GM18873 (cell line): ENCODE data around the gene GAL3ST3.

Experiments used
- ATAC-seq: cut with Tn5 transposase; IDR thresholded peaks from one replicate; pipeline ENCODE4 v1.9.1; 2021; ENCODE audit warnings: mild to moderate bottlenecking, moderate library complexity, moderate number of reproducible peaks; ENCODE audit not compliant: unreplicated experiment, low FRiP score

GAL3ST3 gene

DNA sequence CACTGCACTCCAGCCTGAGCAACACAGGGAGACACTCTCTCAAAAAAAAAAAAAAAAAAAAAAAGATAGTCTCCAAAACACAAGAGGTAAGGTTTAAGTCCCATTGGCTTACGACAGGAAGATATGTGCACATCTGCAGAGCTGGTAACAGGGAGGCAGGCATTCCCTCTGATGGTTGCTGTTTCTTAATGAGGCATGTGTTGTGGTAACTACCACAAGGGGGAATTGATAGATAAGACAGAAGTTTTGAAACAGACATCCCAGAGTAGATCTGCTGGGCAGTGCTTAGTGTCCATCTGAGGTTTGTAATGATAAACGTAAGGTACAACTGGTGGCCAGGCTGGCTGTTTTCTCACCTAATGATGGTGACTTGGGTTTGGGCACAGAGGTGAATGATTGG lies 51.7 kb downstream of the GAL3ST3 start:
- ATAC-seq, result no peak

- no peak for ATAC-seq
These were observed 56.9 kb downstream of the GAL3ST3 start for GRCh38 chr11:65992056-65992455.
